GM12892 (cell line): Measurements from ENCODE around the gene PPFIBP2.

Experiments
- POLR2A ChIP-seq: IDR thresholded peaks from 2 replicates; pipeline ENCODE4 v1.6.1; 2011; ENCODE audit warnings: low read depth, low read length, control low read depth
- TAF1 ChIP-seq: IDR thresholded peaks from 2 replicates; pipeline ENCODE4 v1.6.1; 2011; ENCODE audit warnings: low read depth, mild to moderate bottlenecking, control low read depth, low read length, borderline replicate concordance

- TF ChIP-seq POLR2A (no peak), TAF1 (no peak)
These were observed 27.0 kb upstream of the PPFIBP2 start for GRCh38 chr11:7486781-7487140.
